HepG2 (cell line): ENCODE data around the gene NCS1. TPM values are rescaled to one million over a fixed set of nuclear protein-coding genes. Genes with fewer than 3 reads are reported as not detected.
A peak's percentile ranks its signal among the peaks of the same experiment; 100 is the strongest.

ENCODE experiments used
- ATAC-seq: fragments of 200-7000 bp; cut with Tn5 transposase; 3 replicates; pipeline ENCODE4 v1.9.1; 2020; ENCODE audit warnings: mild to moderate bottlenecking, moderate library complexity
- BruUV-seq: library from RNA; stranded (reverse); fragments of 400-500 nt; replicated peaks from 2 replicates; lab custom pipeline; 2021; lab: Mats Ljungman, UMichigan
- CTCF ChIA-PET: fragments of 300-600 bp; formaldehyde crosslinking; extraction: SDS; loops from one replicate; lab custom pipeline; 2021; ENCODE audit warnings: low total read pairs, inconsistent platforms, low intra/inter-chr PET ratio; lab: Yijun Ruan, JAX
- POLR2A ChIA-PET: fragments of 350-600 bp; sonication (Branson Sonifier 250); formaldehyde crosslinking; loops from one replicate; lab custom pipeline; 2020; ENCODE audit warnings: antibody characterized with exemption, inconsistent platforms; lab: Yijun Ruan, JAX
- DNase-seq: peaks from one replicate; pipeline ENCODE4 v3.0.0-alpha.2; 2015; ENCODE audit warnings: low spot score
- FAIRE-seq: peaks from 3 replicates; lab custom pipeline; 2011; peaks lifted over from hg19 to GRCh38; lab: Jason Lieb, UNC
- H2AFZ ChIP-seq: one replicate; pipeline ENCODE4 v1.6.1; 2011; ENCODE audit warnings: low read length, inconsistent platforms
- H3K27ac ChIP-seq: fragments of 300-600 bp; 3 replicates; pipeline ENCODE4 v1.8.0; 2011; ENCODE audit warnings: mixed run types, mild to moderate bottlenecking, mixed read lengths, low read length, inconsistent platforms; ENCODE audit not compliant: insufficient read depth; ENCODE audit errors: extremely low read length
- H3K27me3 ChIP-seq, 2 experiments: fragments of 200-600 bp in 1 of 2; 2 replicates in 1 of 2; 3 replicates in 1 of 2; pipeline versions ENCODE4 v1.6.0 to v1.8.0; 2011; ENCODE audit warnings: low read length in 2 of 2, mild to moderate bottlenecking in 2 of 2, moderate library complexity in 2 of 2, inconsistent platforms in 1 of 2; ENCODE audit not compliant: insufficient read depth in 2 of 2, control insufficient read depth in 1 of 2
- H3K36me3 ChIP-seq, 2 experiments: fragments of 200-600 bp in 1 of 2; replicated peaks in 1 of 2; 2 replicates in 1 of 2; 3 replicates in 1 of 2; pipeline versions ENCODE4 v1.5.1 to v1.8.0; 2011; ENCODE audit warnings: low read length in 2 of 2, inconsistent platforms in 1 of 2; ENCODE audit not compliant: insufficient read depth in 2 of 2, control insufficient read depth in 1 of 2
- H3K4me1 ChIP-seq: 2 replicates; pipeline ENCODE4 v1.5.1; 2012; ENCODE audit warnings: low read length, inconsistent platforms; ENCODE audit not compliant: insufficient read depth
- H3K4me2 ChIP-seq: 2 replicates; pipeline ENCODE4 v1.6.0; 2011; ENCODE audit warnings: low read depth, low read length, inconsistent platforms
- H3K4me3 ChIP-seq, 3 experiments: fragments of 200-600 bp in 1 of 3; sonication (generic), shearing (Covaris generic) in 1 of 3; replicated peaks in 1 of 3; 2 replicates each; pipeline ENCODE4 v1.5.1; 2011 to 2016; ENCODE audit warnings: low read length in 3 of 3, inconsistent platforms in 2 of 3, low read depth in 2 of 3, mild to moderate bottlenecking in 2 of 3, control low read depth in 1 of 3, mixed read lengths in 1 of 3; ENCODE audit not compliant: insufficient read depth in 1 of 3
- H3K79me2 ChIP-seq: one replicate; pipeline ENCODE4 v1.6.1; 2011; ENCODE audit warnings: low read length, inconsistent platforms; ENCODE audit not compliant: insufficient read depth
- H3K9ac ChIP-seq: 2 replicates; pipeline ENCODE4 v1.6.0; 2011; ENCODE audit warnings: mild to moderate bottlenecking, low read depth, low read length, inconsistent platforms; ENCODE audit not compliant: insufficient read depth
- H3K9me3 ChIP-seq: 2 replicates; pipeline ENCODE4 v1.5.1; 2012; ENCODE audit warnings: mild to moderate bottlenecking, low read length
- H4K20me1 ChIP-seq: 2 replicates; pipeline ENCODE4 v1.6.0; 2011; ENCODE audit warnings: inconsistent platforms, mild to moderate bottlenecking, low read length, moderate library complexity; ENCODE audit not compliant: insufficient read depth
- HMG20A ChIP-seq: IDR thresholded peaks from 2 replicates; pipeline ENCODE4 v1.6.1; 2016; ENCODE audit warnings: borderline replicate concordance
- KLF11 ChIP-seq: IDR thresholded peaks from 2 replicates; pipeline ENCODE4 v1.6.1; 2016; ENCODE audit warnings: missing compliant biosample characterization
- SIX4 ChIP-seq: sonication (generic); formaldehyde crosslinking; IDR thresholded peaks from 2 replicates; pipeline ENCODE4 v1.4.0; 2020; ENCODE audit warnings: missing genetic modification reagents
- TERF1 ChIP-seq: sonication (generic); formaldehyde crosslinking; IDR thresholded peaks from 2 replicates; pipeline ENCODE4 v1.8.0; 2022; ENCODE audit warnings: mild to moderate bottlenecking, missing genetic modification reagents, moderate library complexity
- USF2 ChIP-seq, 2 experiments: sonication (generic) in 1 of 2; formaldehyde crosslinking in 1 of 2; IDR thresholded peaks; 2 replicates each; pipeline versions ENCODE4 v1.5.1 to v1.6.1; 2011 to 2020; ENCODE audit warnings: borderline replicate concordance in 1 of 2, low read depth in 1 of 2, low read length in 1 of 2, mild to moderate bottlenecking in 1 of 2, missing genetic modification reagents in 1 of 2, moderate library complexity in 1 of 2
- ZBTB38 ChIP-seq: sonication (generic); formaldehyde crosslinking; IDR thresholded peaks from 2 replicates; pipeline ENCODE4 v1.5.1; 2020; ENCODE audit warnings: mild to moderate bottlenecking, missing genetic modification reagents
- ZNF879 ChIP-seq: sonication (generic); formaldehyde crosslinking; IDR thresholded peaks from 2 replicates; pipeline ENCODE4 v1.8.1; 2023; ENCODE audit warnings: missing genetic modification reagents
- ZSCAN21 ChIP-seq: sonication (generic); formaldehyde crosslinking; IDR thresholded peaks from 2 replicates; pipeline ENCODE4 v1.8.0; 2022; ENCODE audit warnings: mild to moderate bottlenecking, missing genetic modification reagents, moderate library complexity, borderline replicate concordance
- WGBS: methylation state at CpG from one replicate; pipeline ENCODE4 v1.1.6; 2017; ENCODE audit warnings: low lambda C conversion rate; 5-methylcytosine and 5-hydroxymethylcytosine counted together
- in situ Hi-C: cut with HindIII; loops from 2 replicates; pipeline ENCODE4 v1.10.0; 2017; ENCODE audit warnings: low pct_unique_long_range_greater_than_20kb; ENCODE audit not compliant: extremely low pct_ligation_motif_present
- intact Hi-C: fragments of 100-400 bp; cut with micrococcal nuclease; formaldehyde crosslinking; loops from one replicate; pipeline ENCODE4 v1.10.0; 2022; ENCODE audit not compliant: unreplicated experiment
- polyA plus RNA-seq, 8 experiments: library from polyadenylated mRNA; depleted of rRNA in 3 of 8; stranded (reverse) in 7 of 8; unstranded in 1 of 8; fragments of >200 nt; fragmentation: Illumina TruSeq in 4 of 8; extraction: Trizol in 4 of 8; gene quantifications; 2 replicates each; pipeline versions ENCODE4 v1.2.1 to v1.2.3, GENCODE V29; 2011 to 2016; ENCODE audit warnings: low read depth in 4 of 8, missing spikeins in 1 of 8, mixed read lengths in 1 of 8; ENCODE audit not compliant: insufficient read depth in 1 of 8
- total RNA-seq, 5 experiments: library from RNA; depleted of rRNA; stranded (reverse); fragments of >200 nt; fragmentation: Illumina TruSeq; extraction: Trizol; gene quantifications; 2 replicates each; pipeline ENCODE4 v1.2.3, GENCODE V29; 2016; ENCODE audit warnings: low read depth in 1 of 5
- TF ChIP-seq, protein P1 (sequence below): sonication (generic); formaldehyde crosslinking; IDR thresholded peaks from 2 replicates; pipeline ENCODE4 v1.8.1; 2023; ENCODE audit warnings: missing genetic modification reagents, inconsistent platforms, borderline replicate concordance
- TF ChIP-seq, protein P2 (sequence below): sonication (generic); formaldehyde crosslinking; IDR thresholded peaks from 2 replicates; pipeline ENCODE4 v1.4.0; 2020; ENCODE audit warnings: missing genetic modification reagents

Gene NCS1
- total and polyA plus RNA-seq, 2 of the 13 experiments (the other 11 are each of a cell fraction or from before 2014, with no cell fraction given) = 4.7 to 6.1 TPM

- TF ChIP-seq, protein P1, sequence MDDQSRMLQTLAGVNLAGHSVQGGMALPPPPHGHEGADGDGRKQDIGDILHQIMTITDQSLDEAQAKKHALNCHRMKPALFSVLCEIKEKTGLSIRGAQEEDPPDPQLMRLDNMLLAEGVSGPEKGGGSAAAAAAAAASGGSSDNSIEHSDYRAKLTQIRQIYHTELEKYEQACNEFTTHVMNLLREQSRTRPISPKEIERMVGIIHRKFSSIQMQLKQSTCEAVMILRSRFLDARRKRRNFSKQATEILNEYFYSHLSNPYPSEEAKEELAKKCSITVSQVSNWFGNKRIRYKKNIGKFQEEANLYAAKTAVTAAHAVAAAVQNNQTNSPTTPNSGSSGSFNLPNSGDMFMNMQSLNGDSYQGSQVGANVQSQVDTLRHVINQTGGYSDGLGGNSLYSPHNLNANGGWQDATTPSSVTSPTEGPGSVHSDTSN = no peak
- TF ChIP-seq ZNF879 (CRISPR knock-in tag) (no peak), TERF1 (CRISPR knock-in tag) (no peak), KLF11 (CRISPR knock-in tag) (no peak), ZBTB38 (CRISPR knock-in tag) (no peak)
These were observed 70.2 kb downstream of the NCS1 start (continued) for GRCh38 chr9:130242270-130243014.

GRCh38 chr9:130243015-130243881 is 71.0 kb downstream of the NCS1 start:
- Histone ChIP-seq H3K36me3 (no peaks in the 10 kb centered on the region), H3K9me3 (no peaks in the 10 kb centered on the region), H4K20me1 (no peaks in the 10 kb centered on the region), H3K4me1 (peaks cover 44% of the 10 kb centered on the region), H3K27ac (no peak overlapping the region), H3K4me3 (peak overlapping the region in 1 of 3 experiments; percentile 39; a peak in 1 of 6 replicates), H3K4me2 (peak overlapping the region; percentile 75), H3K9ac (no peak overlapping the region), H2AFZ (peak overlapping the region; percentile 61), H3K27me3 (peaks cover 0 to 6% of the 10 kb centered on the region in 2 experiments; a peak in 2 of 5 replicates), H3K79me2 (no peaks in the 10 kb centered on the region)
- peak; percentile 90 for FAIRE-seq
- DNase-seq = peak; percentile 65
- ChIA-PET POLR2A (no interaction called here), CTCF (interaction anchor here (0.8 kb wide), 1 partner anchor 136 kb away, joined by 3 read pairs; no protein-coding TSS in a partner anchor)
- intact Hi-C loops = loop anchor here (2.0 kb wide), 1 partner anchor 86 kb away; no protein-coding TSS in a partner anchor
- peak; percentile 71 for ATAC-seq
- WGBS = 14% methylated on average over 12 of the region's 35 CpGs
- BruUV-seq = no TSS peak
- in situ Hi-C loops = no loop called here
- TF ChIP-seq, protein P2, sequence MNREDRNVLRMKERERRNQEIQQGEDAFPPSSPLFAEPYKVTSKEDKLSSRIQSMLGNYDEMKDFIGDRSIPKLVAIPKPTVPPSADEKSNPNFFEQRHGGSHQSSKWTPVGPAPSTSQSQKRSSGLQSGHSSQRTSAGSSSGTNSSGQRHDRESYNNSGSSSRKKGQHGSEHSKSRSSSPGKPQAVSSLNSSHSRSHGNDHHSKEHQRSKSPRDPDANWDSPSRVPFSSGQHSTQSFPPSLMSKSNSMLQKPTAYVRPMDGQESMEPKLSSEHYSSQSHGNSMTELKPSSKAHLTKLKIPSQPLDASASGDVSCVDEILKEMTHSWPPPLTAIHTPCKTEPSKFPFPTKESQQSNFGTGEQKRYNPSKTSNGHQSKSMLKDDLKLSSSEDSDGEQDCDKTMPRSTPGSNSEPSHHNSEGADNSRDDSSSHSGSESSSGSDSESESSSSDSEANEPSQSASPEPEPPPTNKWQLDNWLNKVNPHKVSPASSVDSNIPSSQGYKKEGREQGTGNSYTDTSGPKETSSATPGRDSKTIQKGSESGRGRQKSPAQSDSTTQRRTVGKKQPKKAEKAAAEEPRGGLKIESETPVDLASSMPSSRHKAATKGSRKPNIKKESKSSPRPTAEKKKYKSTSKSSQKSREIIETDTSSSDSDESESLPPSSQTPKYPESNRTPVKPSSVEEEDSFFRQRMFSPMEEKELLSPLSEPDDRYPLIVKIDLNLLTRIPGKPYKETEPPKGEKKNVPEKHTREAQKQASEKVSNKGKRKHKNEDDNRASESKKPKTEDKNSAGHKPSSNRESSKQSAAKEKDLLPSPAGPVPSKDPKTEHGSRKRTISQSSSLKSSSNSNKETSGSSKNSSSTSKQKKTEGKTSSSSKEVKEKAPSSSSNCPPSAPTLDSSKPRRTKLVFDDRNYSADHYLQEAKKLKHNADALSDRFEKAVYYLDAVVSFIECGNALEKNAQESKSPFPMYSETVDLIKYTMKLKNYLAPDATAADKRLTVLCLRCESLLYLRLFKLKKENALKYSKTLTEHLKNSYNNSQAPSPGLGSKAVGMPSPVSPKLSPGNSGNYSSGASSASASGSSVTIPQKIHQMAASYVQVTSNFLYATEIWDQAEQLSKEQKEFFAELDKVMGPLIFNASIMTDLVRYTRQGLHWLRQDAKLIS (CRISPR knock-in tag) = no peak
- TF ChIP-seq SIX4 (no peak), HMG20A (0 out of 2 replicates have a peak, but pooled peaks have one; percentile 19), USF2 (IDR thresholded peaks at IDR 0.05; ENCODE audit: low read depth, low read length) (no peak), USF2 (CRISPR knock-in tag; IDR thresholded peaks at IDR 0.05; ENCODE audit: borderline replicate concordance) (0 out of 2 replicates have a peak, but pooled peaks have one; percentile 43), ZSCAN21 (CRISPR knock-in tag) (peak; percentile 85; the same call in 1 of the 2 replicates)
